ENCODE results near the gene TRIP10. TPM values are rescaled to one million over a fixed set of nuclear protein-coding genes. Genes with fewer than 3 reads are reported as not detected.
A peak's percentile ranks its signal among the peaks of the same experiment; 100 is the strongest.

The TRIP10 gene
- total and polyA plus RNA-seq, 9 donors = 57.3 to 149 (median 106) TPM

- H3K27ac ChIP-seq = no peak overlapping the region
- no peaks in the 10 kb centered on the region for H3K27me3 ChIP-seq
- H3K9me3 ChIP-seq = no peaks in the 10 kb centered on the region
- H3K36me3 ChIP-seq = no peaks in the 10 kb centered on the region
- 83 to 88% (median 86%) methylated on average over 28 to 29 of the region's 29 CpGs for WGBS, 3 donors
- H3K4me3 ChIP-seq = no peak overlapping the region
- peaks cover 11% of the 10 kb centered on the region for H3K4me1 ChIP-seq (ENCODE audit: insufficient read depth)
- no peak for TF ChIP-seq POLR2A (IDR thresholded peaks at IDR 0.05)
- intact Hi-C loops (cut with DNase I) = no loop called here
- no peak for DNase-seq
Observed at GRCh38 chr19:6733338-6734095, 6.0 kb upstream of the TRIP10 start.

- Histone ChIP-seq H3K36me3 (no peaks in the 10 kb centered on the region), H3K4me1 (ENCODE audit: insufficient read depth) (peaks cover 17% of the 10 kb centered on the region), H3K9me3 (no peaks in the 10 kb centered on the region), H3K27ac (no peak overlapping the region), H3K27me3 (no peaks in the 10 kb centered on the region), H3K4me3 (no peak overlapping the region)
- WGBS, 3 donors = 69 to 78% (median 70%) methylated on average over 17 to 20 of the region's 20 CpGs
- no peak for DNase-seq
- TF ChIP-seq CTCF (IDR thresholded peaks at IDR 0.05) (no peak), POLR2A (IDR thresholded peaks at IDR 0.05) (no peak), EP300 (IDR thresholded peaks at IDR 0.05) (no peak)
- intact Hi-C loops (cut with DNase I) = no loop called here
Observed at GRCh38 chr19:6734096-6734696, 5.3 kb upstream of the TRIP10 start.

GRCh38 chr19:6735181-6735911 is 4.1 kb upstream of the TRIP10 start:
- no peaks in the 10 kb centered on the region for H3K36me3 ChIP-seq
- no peak overlapping the region for H3K4me3 ChIP-seq
- peaks cover 17% of the 10 kb centered on the region for H3K4me1 ChIP-seq (ENCODE audit: insufficient read depth)
- H3K27ac ChIP-seq = peak overlapping the region; percentile 23 to 98
- TF ChIP-seq CTCF (IDR thresholded peaks at IDR 0.05) = no peak
- no peak for TF ChIP-seq POLR2A (IDR thresholded peaks at IDR 0.05)
- TF ChIP-seq EP300 (IDR thresholded peaks at IDR 0.05) = no peak
- peak in 1 of 5 donors; percentile 39 for DNase-seq
- intact Hi-C loops (cut with DNase I) = no loop called here
- WGBS, 3 donors = 59 to 71% (median 65%) methylated on average over 15 of the region's 15 CpGs
- H3K9me3 ChIP-seq = no peaks in the 10 kb centered on the region
- no peaks in the 10 kb centered on the region for H3K27me3 ChIP-seq

GRCh38 chr19:6736169-6736916 is 3.1 kb upstream of the TRIP10 start:
- DNase-seq = peak; percentile 77 to 84 (median 82)
- no peak for TF ChIP-seq EP300 (IDR thresholded peaks at IDR 0.05)
- TF ChIP-seq POLR2A (IDR thresholded peaks at IDR 0.05) = peak; percentile 54
- peak; percentile 17 to 79 (median 79) for TF ChIP-seq CTCF (IDR thresholded peaks at IDR 0.05)
- Histone ChIP-seq H3K4me1 (ENCODE audit: insufficient read depth) (peaks cover 17% of the 10 kb centered on the region), H3K36me3 (no peaks in the 10 kb centered on the region), H3K27ac (peak overlapping the region; percentile 98 to 99), H3K4me3 (peak overlapping the region; percentile 92), H3K27me3 (no peaks in the 10 kb centered on the region), H3K9me3 (no peaks in the 10 kb centered on the region)
- intact Hi-C loops (cut with DNase I) = no loop called here
- 15 to 24% (median 20%) methylated on average over 25 of the region's 25 CpGs for WGBS, 3 donors

All from ovary (tissue), 9 donors.